NCI-H2227 treated with DMSO at 0.1 percent for 48 hours (cell line): ENCODE measurements around the gene DENND1A.

ENCODE experiments used
- DNase-seq: peaks from one replicate; lab custom pipeline; 2025; lab: John Stamatoyannopoulos, UW

Gene DENND1A

DNA sequence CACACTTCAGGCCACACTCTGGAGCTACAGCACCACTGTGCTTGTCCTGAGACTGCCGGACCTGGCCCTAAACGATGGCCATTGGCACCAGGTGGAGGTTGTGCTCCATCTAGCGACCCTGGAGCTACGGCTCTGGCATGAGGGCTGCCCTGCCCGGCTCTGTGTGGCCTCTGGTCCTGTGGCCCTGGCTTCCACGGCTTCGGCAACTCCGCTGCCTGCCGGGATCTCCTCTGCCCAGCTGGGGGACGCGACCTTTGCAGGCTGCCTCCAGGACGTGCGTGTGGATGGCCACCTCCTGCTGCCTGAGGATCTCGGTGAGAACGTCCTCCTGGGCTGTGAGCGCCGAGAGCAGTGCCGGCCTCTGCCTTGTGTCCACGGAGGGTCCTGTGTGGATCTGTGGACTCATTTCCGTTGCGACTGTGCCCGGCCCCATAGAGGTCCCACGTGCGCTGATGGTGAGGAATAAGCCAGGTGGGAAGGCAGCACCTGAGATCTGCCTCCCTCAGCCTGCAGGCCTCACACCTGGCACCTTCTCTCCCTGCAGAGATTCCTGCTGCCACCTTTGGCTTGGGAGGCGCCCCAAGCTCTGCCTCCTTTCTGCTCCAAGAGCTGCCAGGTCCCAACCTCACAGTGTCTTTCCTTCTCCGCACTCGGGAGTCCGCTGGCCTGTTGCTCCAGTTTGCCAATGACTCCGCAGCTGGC lies 559.2 kb downstream of the DENND1A start:
- DNase-seq: no peak

DNA sequence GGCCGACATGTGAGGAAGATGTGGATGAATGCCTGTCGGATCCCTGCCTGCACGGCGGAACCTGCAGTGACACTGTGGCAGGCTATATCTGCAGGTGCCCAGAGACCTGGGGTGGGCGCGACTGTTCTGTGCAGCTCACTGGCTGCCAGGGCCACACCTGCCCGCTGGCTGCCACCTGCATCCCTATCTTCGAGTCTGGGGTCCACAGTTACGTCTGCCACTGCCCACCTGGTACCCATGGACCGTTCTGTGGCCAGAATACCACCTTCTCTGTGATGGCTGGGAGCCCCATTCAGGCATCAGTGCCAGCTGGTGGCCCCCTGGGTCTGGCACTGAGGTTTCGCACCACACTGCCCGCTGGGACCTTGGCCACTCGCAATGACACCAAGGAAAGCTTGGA lies 559.8 kb downstream of the DENND1A start:
- no peak for DNase-seq

DNA sequence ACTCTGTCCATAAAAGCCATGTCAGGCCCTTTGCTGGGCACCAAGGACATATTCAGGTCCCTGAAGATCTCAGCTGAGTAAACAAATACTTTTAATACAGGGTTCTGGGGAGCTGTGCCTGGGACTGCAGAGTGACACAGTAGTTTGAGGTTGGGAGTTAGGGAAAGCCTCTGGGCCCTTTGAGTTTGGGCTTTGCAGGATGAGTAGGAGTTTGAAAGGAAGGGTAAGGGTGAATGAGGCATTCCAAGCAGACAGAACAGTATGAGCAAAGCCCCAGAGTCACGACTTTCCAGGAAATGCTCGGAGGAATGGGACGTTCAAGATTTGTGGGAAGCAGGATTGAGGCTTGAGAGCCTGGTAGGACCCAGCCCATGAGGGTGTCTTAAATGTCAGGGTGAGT lies 560.6 kb downstream of the DENND1A start:
- DNase-seq: no peak

DNA sequence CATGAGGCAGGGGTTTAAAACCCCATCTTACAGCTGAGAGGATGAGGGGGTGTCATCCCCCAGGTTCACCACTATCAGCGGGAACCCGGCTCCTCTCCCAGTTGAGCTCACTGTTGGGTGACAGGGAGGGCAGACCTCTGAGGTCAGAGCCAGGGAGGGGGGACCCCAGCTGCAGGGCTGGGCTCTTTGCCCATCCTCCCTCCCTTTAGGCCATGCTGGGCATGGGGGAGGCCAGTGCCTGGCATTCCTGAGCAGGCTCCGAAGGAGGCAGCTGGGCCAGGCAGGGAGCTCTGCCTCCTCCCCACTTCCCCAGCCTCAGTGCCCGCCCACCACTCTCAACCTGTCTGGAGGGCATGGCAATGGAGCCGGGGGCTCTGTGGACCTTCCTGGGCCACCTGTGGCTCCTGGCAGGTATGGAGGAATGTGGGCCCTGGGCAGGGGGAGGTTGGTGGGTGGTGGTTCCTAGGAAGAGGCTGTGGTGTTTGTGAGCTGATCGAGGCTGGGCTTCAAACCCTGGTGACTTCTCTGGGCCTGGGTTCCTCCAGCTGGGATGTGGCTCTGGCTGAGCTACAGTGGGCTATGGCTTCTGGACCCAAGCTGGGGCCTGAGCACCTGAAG lies 561.3 kb downstream of the DENND1A start:
- no peak for DNase-seq

DNA sequence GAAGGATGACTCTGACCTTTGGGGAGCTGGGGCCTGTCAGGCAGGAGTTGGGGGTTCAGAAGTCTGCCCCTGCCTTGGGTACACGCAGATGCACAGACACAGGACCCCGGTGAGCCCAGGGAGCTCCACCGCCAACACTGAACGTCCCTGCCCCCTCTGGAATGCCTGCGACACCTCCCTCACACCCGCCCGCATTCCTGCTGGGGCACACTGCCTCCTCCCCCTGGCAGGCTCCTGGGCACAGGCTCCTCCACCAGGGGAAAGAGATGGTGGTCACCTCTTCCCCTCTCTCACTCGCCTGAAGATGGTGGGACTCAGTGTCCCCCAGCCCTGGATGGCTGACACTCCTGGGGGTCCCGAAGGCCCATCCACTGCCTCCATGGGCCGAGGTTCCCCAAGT lies 561.9 kb downstream of the DENND1A start:
- no peak for DNase-seq

DNA sequence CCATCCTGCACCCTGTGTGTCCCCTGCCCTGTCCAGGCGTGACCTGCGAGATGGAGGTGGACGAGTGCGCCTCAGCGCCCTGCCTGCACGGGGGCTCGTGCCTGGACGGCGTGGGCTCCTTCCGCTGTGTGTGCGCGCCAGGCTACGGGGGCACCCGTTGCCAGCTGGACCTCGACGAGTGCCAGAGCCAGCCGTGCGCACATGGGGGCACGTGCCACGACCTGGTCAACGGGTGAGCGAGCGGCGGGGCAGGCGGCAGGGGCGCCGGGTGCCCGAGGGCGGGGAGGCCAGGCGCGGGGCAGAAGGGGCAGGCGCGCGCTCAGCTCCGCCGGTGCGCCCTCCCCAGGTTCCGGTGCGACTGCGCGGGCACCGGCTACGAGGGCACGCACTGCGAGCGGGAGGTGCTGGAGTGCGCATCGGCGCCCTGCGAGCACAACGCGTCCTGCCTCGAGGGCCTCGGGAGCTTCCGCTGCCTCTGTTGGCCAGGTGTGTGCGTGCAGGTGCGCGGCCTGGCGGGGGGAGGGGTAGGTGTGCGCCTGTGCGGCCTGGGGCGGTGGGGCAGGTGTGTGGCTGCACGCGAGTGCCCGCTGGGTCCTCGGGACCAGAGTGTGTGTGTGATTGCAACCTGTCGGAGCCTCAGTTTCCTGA lies 563.9 kb downstream of the DENND1A start:
- no peak for DNase-seq

DNA sequence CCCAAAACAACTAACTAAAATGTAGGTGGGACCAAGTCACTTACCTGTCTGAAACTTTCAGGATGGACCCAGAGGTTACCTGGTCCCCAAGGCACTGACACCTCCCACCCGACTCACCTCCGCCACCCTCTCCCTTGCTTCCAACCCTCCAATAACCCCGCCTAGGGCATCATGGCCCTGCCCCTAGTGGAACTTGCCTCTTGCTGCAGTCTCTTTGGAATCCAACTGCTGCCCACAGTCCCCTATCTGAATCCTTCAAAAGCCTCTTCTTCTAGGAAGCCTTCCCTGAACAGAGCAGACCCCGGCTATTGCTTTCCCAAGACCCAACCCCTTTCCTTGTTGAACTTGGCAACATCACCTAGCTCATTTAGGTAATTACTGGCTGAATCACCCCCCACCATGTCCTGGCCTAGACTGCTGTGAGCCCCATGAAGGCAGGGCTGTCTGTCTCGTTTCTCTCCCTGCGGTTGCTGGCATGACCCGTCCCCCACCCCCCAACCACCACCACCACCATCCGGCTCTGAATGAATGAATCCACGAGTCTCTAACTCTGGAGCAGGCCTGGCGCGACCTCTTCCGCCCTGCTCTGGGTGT lies 564.5 kb downstream of the DENND1A start:
- DNase-seq: no peak

DNA sequence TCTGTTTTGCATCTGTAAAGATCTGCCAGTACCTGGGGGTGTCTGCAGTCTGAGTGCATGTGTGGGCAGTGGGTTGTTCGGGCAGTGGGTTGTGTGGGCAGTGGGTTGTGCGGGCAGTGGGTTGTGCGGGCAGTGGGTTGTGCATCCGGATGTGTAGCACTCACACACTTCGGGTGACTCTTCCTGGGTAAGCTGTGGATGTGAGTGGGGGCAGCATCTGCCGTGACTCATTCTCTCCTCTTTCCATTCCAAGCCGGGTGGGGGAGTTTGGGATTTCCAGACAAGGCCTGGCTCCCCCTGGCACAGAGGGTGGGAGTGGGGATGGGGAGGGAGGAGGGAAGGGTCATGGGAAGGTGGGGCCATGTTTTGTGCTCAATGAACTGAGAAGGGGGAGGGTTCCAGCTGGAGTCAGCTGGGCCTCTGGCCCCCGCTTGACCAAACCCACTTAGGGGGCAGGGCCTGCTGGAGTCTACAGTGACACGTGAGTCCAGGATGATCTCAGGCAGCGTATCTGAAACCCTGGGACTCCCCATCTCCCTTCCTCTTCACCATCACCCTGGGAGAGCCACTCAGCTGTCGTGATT lies 565.6 kb downstream of the DENND1A start:
- DNase-seq: no peak

DNA sequence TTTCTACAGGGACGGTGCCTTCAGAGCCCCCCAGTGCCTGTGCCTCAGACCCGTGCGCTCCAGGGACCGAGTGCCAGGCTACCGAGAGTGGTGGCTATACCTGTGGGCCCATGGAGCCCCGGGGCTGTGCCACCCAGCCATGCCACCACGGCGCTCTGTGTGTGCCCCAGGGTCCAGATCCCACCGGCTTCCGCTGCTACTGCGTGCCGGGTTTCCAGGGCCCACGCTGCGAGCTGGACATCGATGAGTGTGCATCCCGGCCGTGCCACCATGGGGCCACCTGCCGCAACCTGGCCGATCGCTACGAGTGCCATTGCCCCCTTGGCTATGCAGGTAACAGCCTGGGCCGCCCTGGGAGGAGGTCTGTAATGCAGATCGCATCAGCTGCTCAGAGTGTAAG lies 567.1 kb downstream of the DENND1A start:
- no peak for DNase-seq

DNA sequence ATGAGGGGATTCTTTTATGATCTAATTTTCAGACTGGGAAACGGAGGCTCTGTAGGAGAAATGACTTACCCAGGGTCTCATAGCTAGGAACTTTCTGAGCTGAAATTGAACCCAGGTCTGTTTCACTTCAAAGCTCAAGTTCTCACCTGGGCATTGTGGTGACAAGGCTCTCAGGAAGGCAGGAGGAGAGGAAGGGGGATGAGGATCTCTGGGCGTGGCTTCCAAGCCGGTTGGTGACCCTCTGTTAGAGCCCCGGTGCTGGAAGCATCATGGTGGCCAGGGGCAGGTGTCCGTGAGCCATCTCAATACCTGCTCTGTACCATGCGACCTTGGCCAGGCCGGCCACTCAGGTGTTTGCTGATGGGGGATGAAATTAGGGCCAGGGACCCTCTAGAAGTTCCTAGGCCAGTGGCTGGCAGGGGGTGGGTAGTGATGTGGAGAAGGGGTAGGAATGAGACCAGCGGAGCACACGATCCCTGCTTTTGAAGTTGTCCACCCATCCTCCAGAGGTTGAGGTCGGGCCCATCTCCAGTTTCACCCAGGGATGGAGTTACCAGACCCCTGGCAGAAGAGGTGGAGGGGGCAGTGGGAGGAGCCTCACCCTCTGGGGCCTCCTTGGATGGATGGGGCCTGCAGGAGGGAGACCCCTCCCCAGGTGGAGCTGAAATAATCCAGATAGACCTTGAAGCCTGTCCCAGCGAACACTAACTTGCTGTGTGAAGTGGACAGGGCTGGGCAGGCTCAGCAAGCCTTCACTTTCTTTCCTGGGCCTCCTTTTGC lies 568.0 kb downstream of the DENND1A start:
- no peak for DNase-seq

DNA sequence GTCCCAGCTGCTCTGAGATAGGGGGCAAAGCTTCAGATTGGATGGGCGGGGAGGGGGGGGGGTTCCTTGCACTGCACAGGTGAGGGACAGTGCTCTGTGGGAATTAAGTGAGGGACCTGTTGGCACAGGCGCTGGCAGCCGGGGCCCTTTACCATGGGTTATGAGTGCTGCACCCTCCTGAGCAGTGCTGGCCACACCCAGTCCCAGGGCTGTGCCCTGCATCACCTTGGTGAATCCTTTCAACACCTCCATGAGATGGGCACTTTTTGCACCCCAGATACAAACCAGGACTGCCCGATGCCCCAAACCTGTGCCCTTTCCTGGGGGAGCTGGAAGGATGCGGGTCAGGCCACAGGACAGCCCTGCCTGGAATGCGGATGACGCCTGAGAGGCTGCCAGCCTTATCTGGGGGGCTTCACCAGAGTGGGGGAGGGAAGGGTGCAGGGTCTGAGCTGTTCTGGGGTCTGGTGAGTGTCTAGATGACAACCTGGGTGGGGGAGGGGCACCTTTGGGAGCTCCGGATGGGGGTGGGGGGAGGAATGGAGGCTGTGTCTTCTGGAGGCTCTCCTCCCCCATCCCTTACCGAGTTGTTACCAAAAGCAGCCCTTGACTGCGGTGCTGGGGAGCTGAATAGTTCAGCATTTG lies 568.7 kb downstream of the DENND1A start:
- DNase-seq: no peak

DNA sequence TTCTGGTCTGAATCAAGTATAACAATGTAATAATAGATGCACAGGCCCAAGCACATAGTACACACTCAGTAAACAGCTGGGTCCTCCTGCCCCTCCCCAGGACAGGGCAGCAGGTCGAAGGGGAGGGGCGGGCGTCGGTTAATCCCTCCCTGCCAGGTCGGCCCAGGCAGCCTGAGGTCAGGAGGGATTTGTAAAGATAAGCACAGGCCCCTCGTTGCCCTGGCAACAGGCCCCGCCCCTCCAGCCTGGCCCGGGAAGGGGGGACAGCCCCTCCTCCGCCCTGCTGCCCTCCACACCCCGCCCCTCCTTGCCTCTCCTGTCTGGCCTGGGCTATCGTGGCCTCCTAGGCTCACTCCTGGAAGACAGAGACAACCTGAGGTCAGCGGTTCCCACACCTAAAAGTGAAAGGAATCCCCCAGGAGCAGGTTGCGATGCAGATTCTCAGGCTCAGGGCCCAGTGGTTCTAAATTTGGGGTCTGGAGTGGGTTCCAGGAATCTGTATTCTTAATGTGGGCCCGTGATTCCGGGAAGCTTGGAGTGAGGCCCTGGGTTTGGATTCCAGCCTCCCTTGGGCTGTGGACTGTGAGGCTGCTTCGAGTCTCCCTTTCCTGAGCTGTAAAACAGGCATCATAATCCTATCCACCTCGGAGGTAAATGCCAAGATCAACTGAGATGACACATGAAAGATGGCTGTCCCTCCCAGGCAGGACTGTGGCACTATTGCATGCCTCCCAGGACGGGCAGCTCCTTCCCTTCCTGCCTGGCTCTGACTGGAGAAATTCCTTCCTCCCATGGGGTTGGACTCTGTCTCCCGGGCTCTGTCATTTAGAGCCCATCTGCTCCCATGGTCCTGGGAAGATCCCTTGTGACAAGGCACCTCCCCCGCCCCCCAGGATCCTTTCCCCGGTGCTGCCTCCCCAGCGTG lies 569.5 kb downstream of the DENND1A start:
- DNase-seq: no peak

DNA sequence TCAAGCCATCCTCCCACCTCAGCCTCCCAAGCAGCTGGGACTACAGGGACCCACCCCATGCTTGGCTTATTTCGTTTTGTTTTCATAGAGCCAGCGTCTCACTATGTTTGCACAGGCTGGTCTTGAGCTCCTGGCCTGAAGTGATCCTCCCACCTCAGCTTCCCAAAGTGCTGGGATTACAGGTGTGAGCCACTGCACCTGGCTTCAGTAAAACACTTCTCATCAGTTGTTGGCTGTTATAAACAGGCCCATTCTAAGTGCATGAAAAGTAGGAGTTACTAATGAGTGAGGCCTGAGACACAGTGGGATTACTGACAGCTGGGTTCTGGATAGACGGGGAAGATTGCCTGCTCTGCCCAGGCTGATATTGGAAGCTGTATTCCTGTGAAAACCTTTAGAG lies 570.4 kb downstream of the DENND1A start:
- no peak for DNase-seq

DNA sequence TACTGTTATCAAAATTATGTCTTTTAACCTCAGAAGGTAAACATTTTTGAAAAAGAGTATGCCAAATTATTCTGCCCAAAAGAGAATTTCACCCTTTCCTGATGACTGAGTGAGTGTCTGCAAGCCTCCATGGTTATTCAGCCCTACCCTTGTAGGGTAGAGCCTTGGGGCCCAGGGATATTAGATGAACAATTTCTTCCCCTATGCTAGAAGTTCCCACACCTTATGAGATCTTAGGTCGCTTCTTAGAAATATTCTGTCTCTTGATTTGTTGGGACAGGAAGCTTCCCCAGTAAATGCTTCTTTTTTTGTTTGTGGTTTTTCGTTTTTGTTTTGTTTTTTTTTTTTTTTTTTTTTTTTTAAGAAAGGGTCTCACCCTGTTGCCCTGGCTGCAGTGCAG lies 570.8 kb downstream of the DENND1A start:
- DNase-seq: no peak

DNA sequence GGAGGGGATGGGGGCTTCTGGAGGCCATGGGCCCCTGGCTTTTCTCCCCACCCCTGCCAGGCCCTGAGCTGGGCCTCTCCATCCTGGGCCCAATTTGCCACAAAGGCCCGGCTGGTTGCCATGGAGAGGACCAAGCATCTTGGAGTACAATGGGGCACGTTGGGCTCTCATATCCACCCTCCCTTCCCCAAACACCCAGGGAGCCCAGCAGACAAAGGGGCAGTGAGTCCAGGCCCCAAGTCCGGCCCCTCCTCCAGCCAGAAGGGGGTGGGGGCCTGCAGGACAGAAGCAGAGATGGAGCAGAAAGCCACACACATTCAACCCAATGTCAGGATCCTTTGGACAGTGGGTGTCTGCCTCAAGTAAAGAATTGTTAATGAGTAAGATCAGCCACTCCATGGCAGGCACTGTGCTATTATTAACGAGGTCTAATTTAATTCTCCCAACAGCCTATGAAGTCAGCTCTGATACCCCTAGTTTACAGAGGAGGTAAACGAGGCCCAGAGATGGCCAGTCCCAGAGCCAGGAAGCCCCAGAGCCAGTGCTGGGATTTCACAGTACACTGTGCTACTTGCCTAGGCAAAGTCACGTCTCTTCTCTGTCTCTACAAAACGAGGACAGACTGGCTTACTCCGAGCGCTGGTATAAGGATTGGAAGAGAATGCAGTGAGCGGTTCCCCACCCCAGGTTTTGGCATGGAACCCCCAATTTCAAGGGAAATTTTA lies 571.6 kb downstream of the DENND1A start:
- no peak for DNase-seq

DNA sequence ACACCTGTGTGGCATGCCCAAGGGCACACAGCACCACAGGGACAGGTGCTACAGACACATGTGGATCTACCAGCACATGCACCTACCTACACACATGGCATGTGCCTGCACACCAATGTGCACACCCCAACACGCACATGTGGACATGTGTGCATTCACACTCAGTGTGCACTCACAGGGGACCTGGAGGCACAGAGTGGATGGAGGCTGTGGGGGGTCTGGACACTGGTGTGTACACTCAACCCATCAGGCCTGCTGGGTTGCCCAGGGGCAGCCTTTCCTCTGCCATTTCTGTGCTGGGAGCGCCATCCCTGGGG lies 572.2 kb downstream of the DENND1A start:
- no peak for DNase-seq

DNA sequence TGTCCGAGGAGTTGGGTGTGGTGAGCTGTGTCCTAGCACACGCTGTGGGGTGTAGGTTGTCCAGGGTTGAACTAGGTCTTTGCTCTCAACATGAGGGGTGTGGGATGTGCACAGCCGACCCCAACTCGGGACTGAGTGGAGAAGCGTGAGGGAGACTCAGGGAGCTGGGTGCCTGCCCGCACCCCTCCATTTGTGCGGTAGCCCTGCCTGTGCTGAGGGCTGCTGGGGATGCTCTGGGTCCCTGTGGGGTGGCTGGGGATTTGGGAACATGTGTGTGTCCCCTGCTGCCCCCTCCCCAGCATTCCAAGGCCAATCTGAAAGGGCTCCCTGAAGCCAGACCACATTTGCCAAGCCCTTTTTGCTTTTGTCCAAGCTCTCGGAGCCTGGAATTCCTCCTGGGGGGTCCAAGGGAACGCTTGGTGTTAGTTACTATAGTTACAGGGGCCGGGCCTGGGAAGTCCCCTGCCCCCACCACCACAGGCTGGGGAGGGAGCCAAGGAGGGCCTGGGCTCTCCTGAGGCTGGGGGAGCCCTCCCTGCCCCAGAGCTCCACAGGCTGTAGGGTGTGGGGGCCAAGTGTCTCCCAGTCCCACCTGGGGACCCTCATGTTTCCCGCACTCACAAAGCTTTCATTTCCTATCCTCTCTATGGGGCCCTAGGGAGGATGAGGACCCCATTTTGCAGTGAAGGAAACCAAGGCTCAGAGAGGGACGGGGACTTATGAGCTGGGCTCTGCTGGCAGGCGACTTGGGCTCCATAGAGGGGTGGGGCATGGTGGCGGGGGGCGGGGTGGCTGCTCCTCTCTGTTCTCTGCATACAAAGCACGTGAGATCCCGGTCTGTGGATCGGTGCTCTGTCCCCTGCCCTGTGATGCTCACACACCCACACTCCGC lies 572.8 kb downstream of the DENND1A start:
- DNase-seq: no peak

DNA sequence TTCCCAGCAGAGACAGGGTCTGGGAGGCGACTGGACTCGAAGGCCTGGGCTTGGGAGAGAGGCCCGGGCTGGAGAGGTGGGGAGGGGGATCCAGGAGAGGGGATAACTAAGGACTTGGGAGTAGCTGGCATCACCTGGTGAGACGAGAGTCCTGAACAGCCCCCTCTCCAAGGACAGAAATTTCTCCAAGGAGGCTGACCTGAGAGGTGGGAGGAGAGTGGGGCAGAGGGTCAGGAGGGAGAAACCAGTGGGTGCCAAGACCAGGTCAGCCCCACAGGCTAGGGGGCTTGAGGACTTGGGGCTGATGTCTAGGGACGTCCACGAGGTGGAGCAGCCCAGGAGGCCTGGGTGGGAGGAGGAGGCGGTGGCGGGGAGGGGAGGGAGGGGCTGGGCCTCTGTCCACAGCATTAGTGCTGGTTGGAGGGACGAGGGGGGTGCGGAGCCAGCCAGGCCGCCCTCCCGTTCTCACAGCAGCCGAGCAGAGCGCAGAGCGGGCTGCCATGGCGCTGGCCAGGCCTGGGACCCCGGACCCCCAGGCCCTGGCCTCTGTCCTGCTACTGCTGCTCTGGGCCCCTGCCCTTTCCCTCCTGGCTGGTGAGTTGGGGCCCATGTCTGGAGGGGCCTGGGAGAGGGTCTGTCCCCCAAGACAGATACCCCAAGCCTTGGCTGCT lies 574.0 kb downstream of the DENND1A start, which contains the start of gene CRB2:
TSS of gene CRB2 (plus strand) at position 437 of the 671 bp plus-strand sequence. CDS start at position 501, 64 bp downstream.
- DNase-seq: no peak
